Measurements from ENCODE around the gene ZFP30. TPM values are rescaled to one million over a fixed set of nuclear protein-coding genes. Genes with fewer than 3 reads are reported as not detected.

ZFP30 gene
- total and polyA plus RNA-seq, 10 of the 15 experiments (the other 5 are each of a cell fraction or from before 2014, with no cell fraction given) = 1.4 to 12.8 (median 5.7) TPM

DNA sequence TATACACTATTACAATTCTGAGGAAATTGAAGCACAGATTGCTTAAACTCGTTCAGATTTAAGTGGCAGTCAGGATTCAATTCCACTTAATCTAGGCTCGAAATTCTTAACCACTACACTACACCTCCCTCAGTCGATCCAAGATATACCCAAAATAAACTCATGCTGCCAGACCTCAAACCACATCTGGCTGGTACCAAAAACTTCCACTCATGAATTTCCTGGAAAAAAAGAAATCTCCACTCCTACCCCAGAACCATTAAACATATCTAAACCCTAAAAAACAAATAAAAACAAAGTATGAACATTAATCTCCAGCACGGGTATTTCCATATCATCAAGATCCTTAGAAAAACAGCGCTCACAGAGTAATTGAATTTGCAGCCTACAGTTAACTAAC, 1.1 kb downstream of the ZFP30 start:
- H3K36me3 ChIP-seq (ENCODE audit: control insufficient read depth in 2 of 2, insufficient read depth in 2 of 2, low read length in 1 of 2) = peaks cover 0 to 4% of the 10 kb centered on the region in 2 experiments; a peak in 1 of 4 replicates
- peaks cover 26% of the 10 kb centered on the region for H3K79me2 ChIP-seq (ENCODE audit: control insufficient read depth, insufficient read depth, low read length)
- H3K4me3 ChIP-seq = peak overlapping the region; percentile 80
- TF ChIP-seq, protein P1, sequence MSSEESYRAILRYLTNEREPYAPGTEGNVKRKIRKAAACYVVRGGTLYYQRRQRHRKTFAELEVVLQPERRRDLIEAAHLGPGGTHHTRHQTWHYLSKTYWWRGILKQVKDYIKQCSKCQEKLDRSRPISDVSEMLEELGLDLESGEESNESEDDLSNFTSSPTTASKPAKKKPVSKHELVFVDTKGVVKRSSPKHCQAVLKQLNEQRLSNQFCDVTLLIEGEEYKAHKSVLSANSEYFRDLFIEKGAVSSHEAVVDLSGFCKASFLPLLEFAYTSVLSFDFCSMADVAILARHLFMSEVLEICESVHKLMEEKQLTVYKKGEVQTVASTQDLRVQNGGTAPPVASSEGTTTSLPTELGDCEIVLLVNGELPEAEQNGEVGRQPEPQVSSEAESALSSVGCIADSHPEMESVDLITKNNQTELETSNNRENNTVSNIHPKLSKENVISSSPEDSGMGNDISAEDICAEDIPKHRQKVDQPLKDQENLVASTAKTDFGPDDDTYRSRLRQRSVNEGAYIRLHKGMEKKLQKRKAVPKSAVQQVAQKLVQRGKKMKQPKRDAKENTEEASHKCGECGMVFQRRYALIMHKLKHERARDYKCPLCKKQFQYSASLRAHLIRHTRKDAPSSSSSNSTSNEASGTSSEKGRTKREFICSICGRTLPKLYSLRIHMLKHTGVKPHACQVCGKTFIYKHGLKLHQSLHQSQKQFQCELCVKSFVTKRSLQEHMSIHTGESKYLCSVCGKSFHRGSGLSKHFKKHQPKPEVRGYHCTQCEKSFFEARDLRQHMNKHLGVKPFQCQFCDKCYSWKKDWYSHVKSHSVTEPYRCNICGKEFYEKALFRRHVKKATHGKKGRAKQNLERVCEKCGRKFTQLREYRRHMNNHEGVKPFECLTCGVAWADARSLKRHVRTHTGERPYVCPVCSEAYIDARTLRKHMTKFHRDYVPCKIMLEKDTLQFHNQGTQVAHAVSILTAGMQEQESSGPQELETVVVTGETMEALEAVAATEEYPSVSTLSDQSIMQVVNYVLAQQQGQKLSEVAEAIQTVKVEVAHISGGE (CRISPR knock-in tag; IDR thresholded peaks at IDR 0.05) = no peak
- TF ChIP-seq POLR2AphosphoS2 (IDR thresholded peaks at IDR 0.05; ENCODE audit: low read depth, low read length) (no peak), ESRRA (IDR thresholded peaks at IDR 0.05; ENCODE audit: low read length) (no peak)
- no peaks in the 10 kb centered on the region for H4K20me1 ChIP-seq (ENCODE audit: control insufficient read depth, insufficient read depth)
- SMC1A ChIA-PET (ENCODE audit: uncharacterized antibody, unreplicated experiment) = no interaction called here
- RAD21 ChIA-PET (ENCODE audit: unreplicated experiment) = no interaction called here
- H3K4me2 ChIP-seq (ENCODE audit: control insufficient read depth, insufficient read depth) = peak overlapping the region; percentile 75
- BruUV-seq (replicated peaks) = TSS peak; percentile 81
- CTCF ChIA-PET = no interaction called here
- 2% methylated on average over 5 of the region's 5 CpGs for WGBS (ENCODE audit: insufficient coverage, insufficient replicate concordance, low lambda C conversion rate, missing lambda C conversion rate)
- in situ Hi-C loops (cut with MboI) = loop anchor here (10.0 kb wide), 1 partner anchor 339 kb away; no protein-coding TSS in a partner anchor
- DNase-seq (ENCODE audit: low read depth, low spot score) = no peak
- no peaks in the 10 kb centered on the region for H3K27me3 ChIP-seq (replicated peaks in 1 of 2; ENCODE audit: control insufficient read depth in 2 of 2, insufficient read depth in 2 of 2, low read length in 1 of 2)
- peak overlapping the region; percentile 85 for H3K27ac ChIP-seq (ENCODE audit: control insufficient read depth, insufficient read depth)
- H3K9ac ChIP-seq (ENCODE audit: control insufficient read depth, insufficient read depth, low read length) = peak overlapping the region; percentile 89
- no peaks in the 10 kb centered on the region for H3K4me1 ChIP-seq (ENCODE audit: control insufficient read depth, insufficient read depth, low read length)
- peak; percentile 84 for FAIRE-seq
- peak overlapping the region; percentile 84 for H2AFZ ChIP-seq (ENCODE audit: control insufficient read depth, low read depth, low read length)
- peaks cover 6% of the 10 kb centered on the region for H3K9me3 ChIP-seq (replicated peaks; ENCODE audit: control insufficient read depth, insufficient read depth, low read length)
- no peak for ATAC-seq
- POLR2A ChIA-PET = interaction anchor here (0.7 kb wide), 1 partner anchor 283 kb away, joined by 3 read pairs; the partner anchor contains the start of gene ZNF527
- intact Hi-C loops (cut with micrococcal nuclease; ENCODE audit: unreplicated experiment) = no loop called here

Measured in GM12878 (cell line).